DND-41 (cell line): ENCODE measurements around the gene PCDHA4.
"Not testable (repeated sequence)": the region's sequence is repeated elsewhere in the genome, so short reads cannot be mapped to it uniquely, and the experiment has no call there.

Experiments
- ATAC-seq: fragments of 200-7000 bp; cut with Tn5 transposase; 3 replicates; pipeline ENCODE4 v1.9.1; 2021; ENCODE audit warnings: low read depth; ENCODE audit not compliant: insufficient read depth
- DNase-seq: peaks from one replicate; pipeline ENCODE4 v3.0.0-alpha.2; 2020
- H2AFZ ChIP-seq: 2 replicates; pipeline ENCODE4 v1.6.0; 2012; ENCODE audit warnings: low read depth, low read length
- H3K27ac ChIP-seq: 2 replicates; pipeline ENCODE4 v1.5.1; 2012; ENCODE audit warnings: low read length, inconsistent platforms
- H3K27me3 ChIP-seq: fragments of 200-600 bp; sonication (generic); 2 replicates; pipeline ENCODE4 v1.6.0; 2012; ENCODE audit warnings: low read length, mild to moderate bottlenecking, inconsistent platforms; ENCODE audit not compliant: insufficient read depth, poor library complexity
- H3K36me3 ChIP-seq: 2 replicates; pipeline ENCODE4 v1.5.1; 2012; ENCODE audit warnings: low read length, inconsistent platforms; ENCODE audit not compliant: insufficient read depth
- H3K4me1 ChIP-seq: 2 replicates; pipeline ENCODE4 v1.5.1; 2012; ENCODE audit warnings: mild to moderate bottlenecking, low read length; ENCODE audit not compliant: insufficient read depth
- H3K4me2 ChIP-seq: 2 replicates; pipeline ENCODE4 v1.6.0; 2012; ENCODE audit warnings: mild to moderate bottlenecking, moderate library complexity, low read length, inconsistent platforms; ENCODE audit not compliant: insufficient read depth
- H3K4me3 ChIP-seq, 2 experiments: fragments of 200-600 bp in 1 of 2; shearing (Covaris generic) in 1 of 2; 2 replicates each; pipeline ENCODE4 v1.5.1; 2012 to 2016; ENCODE audit warnings: inconsistent platforms in 2 of 2, low read length in 2 of 2, mild to moderate bottlenecking in 2 of 2, low read depth in 1 of 2, moderate library complexity in 1 of 2
- H3K79me2 ChIP-seq: 2 replicates; pipeline ENCODE4 v1.6.0; 2012; ENCODE audit warnings: low read length, inconsistent platforms; ENCODE audit not compliant: insufficient read depth
- H3K9ac ChIP-seq: 2 replicates; pipeline ENCODE4 v1.6.0; 2012; ENCODE audit warnings: low read depth, mild to moderate bottlenecking, inconsistent platforms, low read length, moderate library complexity
- H3K9me3 ChIP-seq: 2 replicates; pipeline ENCODE4 v1.5.1; 2012; ENCODE audit warnings: low read length, moderate library complexity, mild to moderate bottlenecking, inconsistent platforms; ENCODE audit not compliant: insufficient read depth, severe bottlenecking
- H4K20me1 ChIP-seq: 2 replicates; pipeline ENCODE4 v1.6.0; 2012; ENCODE audit warnings: low read length; ENCODE audit not compliant: insufficient read depth
- EZH2 ChIP-seq: IDR thresholded peaks from 3 replicates; pipeline ENCODE4 v1.6.1; 2012; ENCODE audit warnings: borderline replicate concordance, low read depth, mild to moderate bottlenecking, moderate library complexity, low read length, inconsistent platforms; ENCODE audit not compliant: severe bottlenecking
- TF ChIP-seq, protein P1 (sequence below): IDR thresholded peaks from 2 replicates; pipeline ENCODE4 v1.5.1; 2012; ENCODE audit warnings: borderline replicate concordance, low read length, moderate library complexity, mild to moderate bottlenecking; ENCODE audit not compliant: poor library complexity, severe bottlenecking; ENCODE audit errors: extremely low read depth

PCDHA4 gene

DNA sequence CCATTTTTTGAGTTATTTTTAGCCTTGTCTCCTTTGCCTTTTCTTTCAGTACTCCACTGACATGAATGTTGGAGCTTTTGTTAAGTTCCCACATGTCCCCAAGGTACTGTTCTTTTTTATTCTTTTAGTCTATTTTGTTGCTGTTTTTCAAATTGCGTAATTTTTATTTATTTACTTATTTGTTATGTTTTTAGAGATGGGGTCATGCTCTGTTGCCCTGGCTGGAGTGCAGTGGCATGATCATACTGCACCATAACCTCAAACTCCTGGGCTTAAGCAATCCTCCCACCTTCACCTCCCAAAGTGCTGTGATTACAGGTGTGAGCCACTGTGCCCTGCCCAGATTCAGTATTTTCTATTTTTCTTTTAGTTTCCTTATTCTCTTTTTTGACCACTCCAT, 26.4 kb upstream of the PCDHA4 start:
- ATAC-seq = no peak
- H3K9me3 ChIP-seq = peaks cover 17% of the 10 kb centered on the region
- no peaks in the 10 kb centered on the region for H3K36me3 ChIP-seq
- H3K9ac ChIP-seq = no peak overlapping the region
- H3K27ac ChIP-seq = no peak overlapping the region
- TF ChIP-seq EZH2 = no peak
- TF ChIP-seq, protein P1, sequence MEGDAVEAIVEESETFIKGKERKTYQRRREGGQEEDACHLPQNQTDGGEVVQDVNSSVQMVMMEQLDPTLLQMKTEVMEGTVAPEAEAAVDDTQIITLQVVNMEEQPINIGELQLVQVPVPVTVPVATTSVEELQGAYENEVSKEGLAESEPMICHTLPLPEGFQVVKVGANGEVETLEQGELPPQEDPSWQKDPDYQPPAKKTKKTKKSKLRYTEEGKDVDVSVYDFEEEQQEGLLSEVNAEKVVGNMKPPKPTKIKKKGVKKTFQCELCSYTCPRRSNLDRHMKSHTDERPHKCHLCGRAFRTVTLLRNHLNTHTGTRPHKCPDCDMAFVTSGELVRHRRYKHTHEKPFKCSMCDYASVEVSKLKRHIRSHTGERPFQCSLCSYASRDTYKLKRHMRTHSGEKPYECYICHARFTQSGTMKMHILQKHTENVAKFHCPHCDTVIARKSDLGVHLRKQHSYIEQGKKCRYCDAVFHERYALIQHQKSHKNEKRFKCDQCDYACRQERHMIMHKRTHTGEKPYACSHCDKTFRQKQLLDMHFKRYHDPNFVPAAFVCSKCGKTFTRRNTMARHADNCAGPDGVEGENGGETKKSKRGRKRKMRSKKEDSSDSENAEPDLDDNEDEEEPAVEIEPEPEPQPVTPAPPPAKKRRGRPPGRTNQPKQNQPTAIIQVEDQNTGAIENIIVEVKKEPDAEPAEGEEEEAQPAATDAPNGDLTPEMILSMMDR = no peak
- H3K4me3 ChIP-seq = no peak overlapping the region
- no peaks in the 10 kb centered on the region for H3K79me2 ChIP-seq
- DNase-seq = no peak
- no peak overlapping the region for H3K4me2 ChIP-seq
- H2AFZ ChIP-seq = no peak overlapping the region
- H4K20me1 ChIP-seq = no peaks in the 10 kb centered on the region
- no peaks in the 10 kb centered on the region for H3K27me3 ChIP-seq
- H3K4me1 ChIP-seq = no peaks in the 10 kb centered on the region

GRCh38 chr5:140785905-140786686, 20.8 kb upstream of the PCDHA4 start, which contains the start of gene PCDHA1:
Gene PCDHA1, plus strand, starts transcription at chr5:140786140.
- Histone ChIP-seq H3K27me3 (no peaks in the 10 kb centered on the region), H3K4me3 (no peak within 1 kb of the TSS), H2AFZ (no peak within 1 kb of the TSS; the same call in 1 of the 2 replicates), H3K9ac (no peak within 1 kb of the TSS), H4K20me1 (no peaks in the 10 kb centered on the region), H3K27ac (no peak within 1 kb of the TSS), H3K4me2 (no peak within 1 kb of the TSS), H3K4me1 (no peaks in the 10 kb centered on the region), H3K9me3 (peaks cover 18% of the 10 kb centered on the region), H3K36me3 (no peaks in the 10 kb centered on the region), H3K79me2 (no peaks in the 10 kb centered on the region)
- ATAC-seq = no peak
- TF ChIP-seq EZH2 = no peak
- TF ChIP-seq, protein P1 = peak; percentile 38
- no peak for DNase-seq

DNA sequence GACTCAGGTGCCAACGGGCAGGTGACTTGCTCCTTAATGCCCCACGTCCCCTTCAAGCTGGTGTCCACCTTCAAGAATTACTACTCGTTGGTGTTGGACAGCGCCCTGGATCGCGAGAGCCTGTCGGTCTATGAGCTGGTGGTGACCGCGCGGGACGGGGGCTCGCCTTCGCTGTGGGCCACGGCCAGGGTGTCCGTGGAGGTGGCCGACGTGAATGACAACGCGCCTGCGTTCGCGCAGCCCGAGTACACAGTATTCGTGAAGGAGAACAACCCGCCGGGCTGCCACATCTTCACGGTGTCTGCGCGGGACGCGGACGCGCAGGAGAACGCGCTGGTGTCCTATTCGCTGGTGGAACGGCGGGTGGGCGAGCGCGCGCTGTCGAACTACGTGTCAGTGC, 19.4 kb upstream of the PCDHA4 start:
- H3K36me3 ChIP-seq, H3K9ac ChIP-seq, H4K20me1 ChIP-seq, H3K79me2 ChIP-seq, H3K4me2 ChIP-seq, H3K27ac ChIP-seq, H3K4me3 ChIP-seq, H2AFZ ChIP-seq, H3K4me1 ChIP-seq, H3K27me3 ChIP-seq, ATAC-seq, DNase-seq: not testable (repeated sequence)
- peaks cover 11% of the 10 kb centered on the region for H3K9me3 ChIP-seq

- not testable (repeated sequence) for H3K36me3 ChIP-seq, H3K27ac ChIP-seq, ATAC-seq, H3K9ac ChIP-seq, H3K4me2 ChIP-seq, H3K4me1 ChIP-seq, H3K79me2 ChIP-seq, H3K9me3 ChIP-seq, DNase-seq, H3K4me3 ChIP-seq, H2AFZ ChIP-seq, H3K27me3 ChIP-seq, H4K20me1 ChIP-seq
These were observed 18.9 kb upstream of the PCDHA4 start for GRCh38 chr5:140787849-140788504.
